ENCODE data around the gene BPTF.
"Not testable (repeated sequence)": the region's sequence is repeated elsewhere in the genome, so short reads cannot be mapped to it uniquely, and the experiment has no call there.

Gene BPTF

GRCh38 chr17:67833134-67833533 is 7.8 kb downstream of the BPTF start:
- DNase-seq (ENCODE audit: low read depth, low spot score), result no peak

- DNase-seq (ENCODE audit: low read depth, low spot score), result no peak
Measured at GRCh38 chr17:67833946-67834631, 8.8 kb downstream of the BPTF start.

- no peak for DNase-seq (ENCODE audit: low read depth, low spot score)
Measured at GRCh38 chr17:67834634-67835033, 9.3 kb downstream of the BPTF start.

- no peak for DNase-seq (ENCODE audit: low read depth, low spot score)
Measured at GRCh38 chr17:67836205-67836987, 11.1 kb downstream of the BPTF start.

- no peak for DNase-seq (ENCODE audit: low read depth, low spot score)
Measured at GRCh38 chr17:67837965-67838364, 12.7 kb downstream of the BPTF start.

- no peak for DNase-seq (ENCODE audit: low read depth, low spot score)
Measured at GRCh38 chr17:67838538-67838937, 13.2 kb downstream of the BPTF start.

GRCh38 chr17:67841992-67842391 is 16.7 kb downstream of the BPTF start:
- DNase-seq (ENCODE audit: low read depth, low spot score), result no peak

- DNase-seq (ENCODE audit: low read depth, low spot score), result no peak
Measured at GRCh38 chr17:67842648-67843047, 17.3 kb downstream of the BPTF start.

GRCh38 chr17:67845374-67845773 is 20.1 kb downstream of the BPTF start:
- no peak for DNase-seq (ENCODE audit: low read depth, low spot score)

- not testable (repeated sequence) for DNase-seq (ENCODE audit: low read depth, low spot score)
Measured at GRCh38 chr17:67848189-67848588, 22.9 kb downstream of the BPTF start.

GRCh38 chr17:67848846-67849245 is 23.5 kb downstream of the BPTF start:
- DNase-seq (ENCODE audit: low read depth, low spot score), result not testable (repeated sequence)

GRCh38 chr17:67850991-67851631 is 25.8 kb downstream of the BPTF start:
- no peak for DNase-seq (ENCODE audit: low read depth, low spot score)

- DNase-seq (ENCODE audit: low read depth, low spot score), result no peak
Measured at GRCh38 chr17:67853703-67854102, 28.4 kb downstream of the BPTF start.

- no peak for DNase-seq (ENCODE audit: low read depth, low spot score)
Measured at GRCh38 chr17:67854378-67854777, 29.1 kb downstream of the BPTF start.

- DNase-seq (ENCODE audit: low read depth, low spot score), result no peak
Measured at GRCh38 chr17:67855504-67856324, 30.4 kb downstream of the BPTF start.

GRCh38 chr17:67856402-67856801 is 31.1 kb downstream of the BPTF start:
- not testable (repeated sequence) for DNase-seq (ENCODE audit: low read depth, low spot score)

- DNase-seq (ENCODE audit: low read depth, low spot score), result no peak
Measured at GRCh38 chr17:67862614-67863217, 37.4 kb downstream of the BPTF start.

- no peak for DNase-seq (ENCODE audit: low read depth, low spot score)
Measured at GRCh38 chr17:67863624-67864247, 38.4 kb downstream of the BPTF start.

- no peak for DNase-seq (ENCODE audit: low read depth, low spot score)
Measured at GRCh38 chr17:67865438-67865837, 40.1 kb downstream of the BPTF start.

- no peak for DNase-seq (ENCODE audit: low read depth, low spot score)
Measured at GRCh38 chr17:67867591-67867990, 42.3 kb downstream of the BPTF start.

- DNase-seq (ENCODE audit: low read depth, low spot score), result no peak
Measured at GRCh38 chr17:67868176-67868575, 42.9 kb downstream of the BPTF start.

Measured in smooth muscle cell of the brain vasculature (primary cell).